Fibroblast of lung (primary cell): ENCODE data around the gene ALDH3B2. TPM values are rescaled to one million over a fixed set of nuclear protein-coding genes. Genes with fewer than 3 reads are reported as not detected.

ENCODE experiments used
- DNase-seq, 2 donors: peaks; one replicate each; pipeline versions ENCODE4 v3.0.0 to v3.0.0-alpha.2; 2010; ENCODE audit warnings: low read depth in 2 of 2
- H2AFZ ChIP-seq: 2 replicates; pipeline ENCODE4 v1.5.1; 2012; ENCODE audit warnings: low read length, control low read depth, inconsistent platforms
- H3K27ac ChIP-seq: 2 replicates; pipeline ENCODE4 v1.5.1; 2011; ENCODE audit warnings: low read length, control low read depth; ENCODE audit not compliant: insufficient read depth
- H3K27me3 ChIP-seq: 2 replicates; pipeline ENCODE4 v1.5.1; 2011; ENCODE audit warnings: mild to moderate bottlenecking, low read length; ENCODE audit not compliant: control insufficient read depth, insufficient read depth
- H3K36me3 ChIP-seq: 2 replicates; pipeline ENCODE4 v1.5.1; 2011; ENCODE audit warnings: low read length; ENCODE audit not compliant: control insufficient read depth, insufficient read depth
- H3K4me1 ChIP-seq: 2 replicates; pipeline ENCODE4 v1.5.1; 2011; ENCODE audit warnings: low read length; ENCODE audit not compliant: control insufficient read depth, insufficient read depth; ENCODE audit errors: extremely low read depth
- H3K4me2 ChIP-seq: 2 replicates; pipeline ENCODE4 v1.5.1; 2011; ENCODE audit warnings: low read length, control low read depth; ENCODE audit not compliant: insufficient read depth; ENCODE audit errors: extremely low read depth
- H3K4me3 ChIP-seq, 4 experiments: fragments of 200-600 bp in 1 of 4; sonication (generic) in 1 of 4; replicated peaks in 1 of 4; 2 replicates each; pipeline ENCODE4 v1.5.1; 2011 to 2016; ENCODE audit warnings: low read length in 4 of 4, low read depth in 3 of 4, mild to moderate bottlenecking in 3 of 4, control low read depth in 2 of 4, inconsistent platforms in 1 of 4, mixed read lengths in 1 of 4; ENCODE audit not compliant: insufficient read depth in 1 of 4; ENCODE audit errors: control extremely low read depth in 1 of 4
- H3K79me2 ChIP-seq: 2 replicates; pipeline ENCODE4 v1.5.1; 2012; ENCODE audit warnings: mild to moderate bottlenecking, low read length, inconsistent platforms; ENCODE audit not compliant: control insufficient read depth, insufficient read depth
- H3K9ac ChIP-seq: 2 replicates; pipeline ENCODE4 v1.5.1; 2011; ENCODE audit warnings: mild to moderate bottlenecking, low read length, control low read depth; ENCODE audit not compliant: insufficient read depth
- H3K9me3 ChIP-seq: 2 replicates; pipeline ENCODE4 v1.5.1; 2012; ENCODE audit warnings: low read depth, low read length; ENCODE audit not compliant: control insufficient read depth, insufficient read depth
- H4K20me1 ChIP-seq: 2 replicates; pipeline ENCODE4 v1.5.1; 2011; ENCODE audit warnings: low read length; ENCODE audit not compliant: control insufficient read depth, insufficient read depth; ENCODE audit errors: extremely low read depth
- CTCF ChIP-seq, 2 donors: IDR thresholded peaks in 1 of 2; conservative IDR thresholded peaks in 1 of 2; 1 replicate in 1 of 2; 2 replicates in 1 of 2; pipeline ENCODE4 v1.5.1; 2011 to 2012; ENCODE audit warnings: low read length in 2 of 2, control low read depth in 1 of 2, inconsistent platforms in 1 of 2, low read depth in 1 of 2, mild to moderate bottlenecking in 1 of 2
- EZH2 ChIP-seq: IDR thresholded peaks from 2 replicates; pipeline ENCODE4 v1.5.1; 2012; ENCODE audit warnings: low read length, control low read depth, mild to moderate bottlenecking; ENCODE audit errors: missing control alignments
- polyA plus RNA-seq, 2 donors: library from polyadenylated mRNA; depleted of rRNA in 1 of 2; stranded (reverse) in 1 of 2; unstranded in 1 of 2; fragments of >200 nt; gene quantifications; 2 replicates each; pipeline ENCODE4 v1.2.1, GENCODE V29; 2011 to 2012; ENCODE audit warnings: missing spikeins in 1 of 2
- total RNA-seq: library from RNA; depleted of rRNA; stranded (reverse); fragments of >200 nt; gene quantifications from 2 replicates; pipeline ENCODE4 v1.2.1, GENCODE V29; 2014

Gene ALDH3B2
- total and polyA plus RNA-seq, 2 donors (not counting 1 experiment from before 2014, with no cell fraction given) = not detected

- Histone ChIP-seq H3K4me2 (no peak overlapping the region), H3K9ac (no peak overlapping the region), H3K4me3 (no peak overlapping the region), H3K9me3 (no peaks in the 10 kb centered on the region), H3K27ac (no peak overlapping the region), H3K36me3 (no peaks in the 10 kb centered on the region), H3K4me1 (no peaks in the 10 kb centered on the region), H3K79me2 (no peaks in the 10 kb centered on the region), H2AFZ (no peak overlapping the region), H4K20me1 (no peaks in the 10 kb centered on the region), H3K27me3 (no peaks in the 10 kb centered on the region)
- TF ChIP-seq EZH2 (no peak), CTCF (conservative IDR thresholded peaks at IDR 0.05 in 1 of 2, IDR thresholded peaks at IDR 0.05 in 1 of 2; ENCODE audit: low read depth in 1 of 2, low read length in 2 of 2) (peak; percentile 47 to 63)
- peak; percentile 19 to 32 for DNase-seq
Measured at GRCh38 chr11:67640021-67640757, 34.2 kb downstream of the ALDH3B2 start.

GRCh38 chr11:67639438-67639859 is 35.0 kb downstream of the ALDH3B2 start, which contains the start of gene TBX10:
Gene TBX10 (minus strand): TSS chr11:67639763. CDS start chr11:67639472, 291 bp downstream.
- no peak within 1 kb of the TSS for H3K9ac ChIP-seq

More at GRCh38 chr11:67639438-67639859, 35.0 kb downstream of the ALDH3B2 start, which contains the start of gene TBX10:
- no peaks in the 10 kb centered on the region for H3K36me3 ChIP-seq
- no peaks in the 10 kb centered on the region for H3K79me2 ChIP-seq
- H3K4me3 ChIP-seq = no peak within 1 kb of the TSS
- no peak within 1 kb of the TSS for H2AFZ ChIP-seq
- no peak for DNase-seq
- no peak within 1 kb of the TSS for H3K4me2 ChIP-seq
- H3K27ac ChIP-seq = no peak within 1 kb of the TSS
- no peaks in the 10 kb centered on the region for H3K4me1 ChIP-seq
- H4K20me1 ChIP-seq = no peaks in the 10 kb centered on the region
- TF ChIP-seq EZH2 = no peak
- TF ChIP-seq CTCF (conservative IDR thresholded peaks at IDR 0.05 in 1 of 2, IDR thresholded peaks at IDR 0.05 in 1 of 2; ENCODE audit: low read depth in 1 of 2, low read length in 2 of 2) = no peak
- no peaks in the 10 kb centered on the region for H3K27me3 ChIP-seq
- H3K9me3 ChIP-seq = no peaks in the 10 kb centered on the region
